Measurements from ENCODE around the gene PLET1. TPM values are rescaled to one million over a fixed set of nuclear protein-coding genes. Genes with fewer than 3 reads are reported as not detected.

Gene PLET1
- total and polyA plus RNA-seq, 2 of the 8 experiments (the other 6 are each of a cell fraction or from before 2014, with no cell fraction given), result not detected

DNA sequence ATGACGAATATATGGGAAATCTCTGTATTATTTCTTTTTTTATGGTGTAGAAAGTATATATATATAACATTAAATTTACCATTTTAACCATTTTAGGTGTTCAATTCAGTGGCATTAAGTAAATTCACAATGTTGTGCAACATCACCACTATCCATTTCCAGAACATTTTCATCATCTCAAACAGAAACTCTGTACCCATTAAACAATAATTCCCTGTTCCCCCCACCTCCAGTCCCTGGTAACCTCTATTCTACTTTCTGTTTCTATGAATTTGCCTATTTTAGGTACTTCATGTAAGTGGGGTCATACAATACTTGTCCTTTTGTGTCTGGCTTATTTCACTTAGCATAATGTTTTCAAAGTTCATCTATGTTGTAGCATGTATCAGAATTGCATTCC lies 49.8 kb downstream of the PLET1 start:
- no peaks in the 10 kb centered on the region for H3K79me1 ChIP-seq (ENCODE audit: low read depth, low read length)
- 86% methylated on average over 1 of the region's 1 CpG; no CpG with 5 or more reads in 1 of the 2 experiments for WGBS, 2 experiments (ENCODE audit: extremely low coverage in 1 of 2, insufficient coverage in 1 of 2, insufficient read length in 1 of 2, insufficient replicate concordance in 2 of 2, low coverage in 1 of 2, low lambda C conversion rate in 2 of 2, missing lambda C conversion rate in 1 of 2)
- DNase-seq (ENCODE audit: low read depth in 1 of 2, low spot score in 2 of 2), result no peak
- no peak overlapping the region for H2BK12ac ChIP-seq (ENCODE audit: low read depth, low read length)
- no peak overlapping the region for H3K14ac ChIP-seq (ENCODE audit: insufficient read length)
- H4K5ac ChIP-seq (ENCODE audit: insufficient read length, low read depth, low read length), result no peak overlapping the region
- H3K18ac ChIP-seq (ENCODE audit: extremely low read depth, low read length), result no peak overlapping the region
- no peak overlapping the region for H2AK5ac ChIP-seq (ENCODE audit: low read depth, low read length)
- H3K4me1 ChIP-seq (replicated peaks in 1 of 4; ENCODE audit: control insufficient read depth in 3 of 4, insufficient read depth in 4 of 4, low read length in 3 of 4), result no peaks in the 10 kb centered on the region
- no peaks in the 10 kb centered on the region for H3K79me2 ChIP-seq (ENCODE audit: control insufficient read depth in 1 of 2, insufficient read depth in 2 of 2, low read length in 2 of 2)
- no peak overlapping the region for H2BK20ac ChIP-seq (ENCODE audit: low read length)
- H3K4ac ChIP-seq (replicated peaks; ENCODE audit: insufficient read length, low read depth, low read length), result no peak overlapping the region
- H3K9me3 ChIP-seq (ENCODE audit: insufficient read depth in 2 of 2, low read depth in 1 of 2, low read length in 1 of 2), result peaks cover 0 to 4% of the 10 kb centered on the region in 2 experiments; a peak in 1 of 4 replicates
- no peak overlapping the region for H4K8ac ChIP-seq (ENCODE audit: extremely low read depth, insufficient read depth, low read length)
- H2BK5ac ChIP-seq (ENCODE audit: low read depth, low read length), result no peak overlapping the region
- POLR2A ChIA-PET (ENCODE audit: partially characterized antibody), result no interaction called here
- no peak overlapping the region for H3K4me3 ChIP-seq (ENCODE audit: extremely low read depth in 1 of 4, insufficient read depth in 2 of 4, low read depth in 3 of 4, low read length in 4 of 4)
- no peak for FAIRE-seq
- H4K91ac ChIP-seq (replicated peaks; ENCODE audit: insufficient read length, low read length), result no peak overlapping the region
- H3K27me3 ChIP-seq (replicated peaks in 1 of 4; ENCODE audit: control insufficient read depth in 3 of 4, extremely low read depth in 1 of 4, insufficient read depth in 3 of 4, low read length in 3 of 4), result no peaks in the 10 kb centered on the region
- CTCF ChIA-PET (ENCODE audit: partially characterized antibody), result no interaction called here
- peaks cover 0 to 3% (median 0%) of the 10 kb centered on the region in 4 experiments; a peak in 1 of 8 replicates for H3K36me3 ChIP-seq (ENCODE audit: control insufficient read depth in 2 of 4, insufficient read depth in 4 of 4, low read length in 3 of 4)
- H3K56ac ChIP-seq (replicated peaks; ENCODE audit: insufficient read length, low read depth, low read length), result no peak overlapping the region
- no peaks in the 10 kb centered on the region for H4K20me1 ChIP-seq (replicated peaks in 1 of 2; ENCODE audit: control insufficient read depth in 1 of 2, insufficient read depth in 2 of 2, low read length in 2 of 2)
- no peak overlapping the region for H3K9ac ChIP-seq (replicated peaks in 1 of 4; ENCODE audit: extremely low read depth in 1 of 4, low read depth in 3 of 4, low read length in 3 of 4)
- TF ChIP-seq CBX8 (IDR thresholded peaks at IDR 0.05; ENCODE audit: borderline replicate concordance, low read depth, low read length), result no peak
- no peak for TF ChIP-seq NANOG (IDR thresholded peaks at IDR 0.05; ENCODE audit: insufficient read depth, low read depth, low read length, poor library complexity, severe bottlenecking)
- no peak for TF ChIP-seq SUZ12 (IDR thresholded peaks at IDR 0.05; ENCODE audit: low read length)
- TF ChIP-seq JUND (IDR thresholded peaks at IDR 0.05; ENCODE audit: low read length), result no peak
- TF ChIP-seq, protein P1, sequence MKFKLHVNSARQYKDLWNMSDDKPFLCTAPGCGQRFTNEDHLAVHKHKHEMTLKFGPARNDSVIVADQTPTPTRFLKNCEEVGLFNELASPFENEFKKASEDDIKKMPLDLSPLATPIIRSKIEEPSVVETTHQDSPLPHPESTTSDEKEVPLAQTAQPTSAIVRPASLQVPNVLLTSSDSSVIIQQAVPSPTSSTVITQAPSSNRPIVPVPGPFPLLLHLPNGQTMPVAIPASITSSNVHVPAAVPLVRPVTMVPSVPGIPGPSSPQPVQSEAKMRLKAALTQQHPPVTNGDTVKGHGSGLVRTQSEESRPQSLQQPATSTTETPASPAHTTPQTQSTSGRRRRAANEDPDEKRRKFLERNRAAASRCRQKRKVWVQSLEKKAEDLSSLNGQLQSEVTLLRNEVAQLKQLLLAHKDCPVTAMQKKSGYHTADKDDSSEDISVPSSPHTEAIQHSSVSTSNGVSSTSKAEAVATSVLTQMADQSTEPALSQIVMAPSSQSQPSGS (IDR thresholded peaks at IDR 0.05; ENCODE audit: low read length), result no peak
- TF ChIP-seq POLR2A (IDR thresholded peaks at IDR 0.05; ENCODE audit: control extremely low read depth in 1 of 2, low read depth in 2 of 2, low read length in 2 of 2), result no peak
- no peak for TF ChIP-seq NRF1 (IDR thresholded peaks at IDR 0.05; ENCODE audit: low read depth, low read length)
- no peak for TF ChIP-seq CHD1 (IDR thresholded peaks at IDR 0.05; ENCODE audit: low read depth, low read length)
- TF ChIP-seq, protein P2, sequence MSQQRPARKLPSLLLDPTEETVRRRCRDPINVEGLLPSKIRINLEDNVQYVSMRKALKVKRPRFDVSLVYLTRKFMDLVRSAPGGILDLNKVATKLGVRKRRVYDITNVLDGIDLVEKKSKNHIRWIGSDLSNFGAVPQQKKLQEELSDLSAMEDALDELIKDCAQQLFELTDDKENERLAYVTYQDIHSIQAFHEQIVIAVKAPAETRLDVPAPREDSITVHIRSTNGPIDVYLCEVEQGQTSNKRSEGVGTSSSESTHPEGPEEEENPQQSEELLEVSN (IDR thresholded peaks at IDR 0.05), result no peak
- H2AFZ ChIP-seq (ENCODE audit: low read length), result no peak overlapping the region
- H2BK15ac ChIP-seq (ENCODE audit: low read length), result no peak overlapping the region
- H2BK120ac ChIP-seq (replicated peaks; ENCODE audit: low read depth, low read length), result no peak overlapping the region
- H3K23me2 ChIP-seq (ENCODE audit: low read depth, low read length), result no peaks in the 10 kb centered on the region; the same call in 1 of the 2 replicates
- H3K4me2 ChIP-seq (ENCODE audit: insufficient read depth in 1 of 2, low read depth in 2 of 2, low read length in 2 of 2), result no peak overlapping the region
- H3K27ac ChIP-seq (ENCODE audit: low read depth, low read length), result no peak overlapping the region
- H3K23ac ChIP-seq (ENCODE audit: insufficient read length), result no peak overlapping the region
